NCI-H460 (cell line): ENCODE measurements around the gene CLK3. TPM values are rescaled to one million over a fixed set of nuclear protein-coding genes. Genes with fewer than 3 reads are reported as not detected.
"Not testable (repeated sequence)": the region's sequence is repeated elsewhere in the genome, so short reads cannot be mapped to it uniquely, and the experiment has no call there.

Source experiments
- DNase-seq: peaks from one replicate; pipeline ENCODE4 v3.0.0-alpha.2; 2016; ENCODE audit warnings: low read depth; ENCODE audit errors: extremely low read depth
- total RNA-seq: library from RNA; depleted of rRNA; stranded (reverse); fragments of >200 nt; shearing (Covaris generic); gene quantifications from 2 replicates; pipeline ENCODE4 v1.2.3, GENCODE V29; 2014

Gene CLK3
- total RNA-seq, 1 experiment from 2014 or later = 49.8 TPM

- DNase-seq = no peak
Measured at GRCh38 chr15:74619916-74620635, 4.4 kb downstream of the CLK3 start.

GRCh38 chr15:74620636-74621545 is 5.3 kb downstream of the CLK3 start:
- peak; percentile 85 for DNase-seq

- DNase-seq = no peak
Measured at GRCh38 chr15:74621546-74621920, 5.9 kb downstream of the CLK3 start.

GRCh38 chr15:74621936-74622335 is 6.3 kb downstream of the CLK3 start:
- no peak for DNase-seq

GRCh38 chr15:74622758-74623157 is 7.1 kb downstream of the CLK3 start:
- no peak for DNase-seq

GRCh38 chr15:74624020-74624602 is 8.5 kb downstream of the CLK3 start:
- DNase-seq = no peak

- no peak for DNase-seq
Measured at GRCh38 chr15:74625693-74626092, 10.1 kb downstream of the CLK3 start.

GRCh38 chr15:74626336-74626735 is 10.7 kb downstream of the CLK3 start:
- DNase-seq = no peak

- DNase-seq = no peak
Measured at GRCh38 chr15:74626752-74627692, 11.4 kb downstream of the CLK3 start.

GRCh38 chr15:74627766-74628165 is 12.1 kb downstream of the CLK3 start:
- no peak for DNase-seq

GRCh38 chr15:74628199-74628598 is 12.6 kb downstream of the CLK3 start:
- DNase-seq = no peak

- DNase-seq = no peak
Measured at GRCh38 chr15:74628949-74629348, 13.3 kb downstream of the CLK3 start.

GRCh38 chr15:74629696-74630095 is 14.1 kb downstream of the CLK3 start:
- not testable (repeated sequence) for DNase-seq

- no peak for DNase-seq
Measured at GRCh38 chr15:74630284-74631086, 14.8 kb downstream of the CLK3 start.

- DNase-seq = no peak
Measured at GRCh38 chr15:74631087-74631385, 15.4 kb downstream of the CLK3 start.

GRCh38 chr15:74631408-74631807 is 15.8 kb downstream of the CLK3 start:
- DNase-seq = no peak

GRCh38 chr15:74631935-74632560 is 16.4 kb downstream of the CLK3 start:
- DNase-seq = peak; percentile 47

GRCh38 chr15:74632601-74633000 is 17.0 kb downstream of the CLK3 start:
- DNase-seq = no peak

GRCh38 chr15:74633781-74634180 is 18.1 kb downstream of the CLK3 start:
- no peak for DNase-seq
